H1 (cell line): ENCODE data around the gene NELFCD. TPM values are rescaled to one million over a fixed set of nuclear protein-coding genes. Genes with fewer than 3 reads are reported as not detected.

Source experiments
- CTCF ChIA-PET: fragments of 300-600 bp; sonication (Branson Sonifier 250); formaldehyde crosslinking; loops from one replicate; lab custom pipeline; 2021; ENCODE audit not compliant: partially characterized antibody; lab: Charles Lee
- POLR2A ChIA-PET: fragments of 300-600 bp; sonication (Branson Sonifier 250); formaldehyde crosslinking; loops from one replicate; lab custom pipeline; 2021; ENCODE audit warnings: inconsistent platforms; ENCODE audit not compliant: partially characterized antibody; lab: Charles Lee
- DNase-seq, 2 experiments: peaks; one replicate each; pipeline versions ENCODE4 v3.0.0 to v3.0.0-alpha.2; 2010 to 2022; ENCODE audit warnings: low spot score in 2 of 2, low read depth in 1 of 2, mixed read lengths in 1 of 2
- FAIRE-seq: peaks from 2 replicates; lab custom pipeline; 2011; peaks lifted over from hg19 to GRCh38; lab: Jason Lieb, UNC
- H2AFZ ChIP-seq: 2 replicates; pipeline ENCODE4 v1.8.1; 2012; ENCODE audit warnings: low read length, inconsistent platforms
- H2AK5ac ChIP-seq: 2 replicates; pipeline ENCODE4 v1.6.1; 2013; ENCODE audit warnings: low read depth, low read length
- H2BK120ac ChIP-seq: replicated peaks from 2 replicates; pipeline ENCODE3; 2013; ENCODE audit warnings: low read depth, low read length, inconsistent platforms
- H2BK12ac ChIP-seq: 2 replicates; pipeline ENCODE4 v1.6.1; 2013; ENCODE audit warnings: low read depth, low read length
- H2BK15ac ChIP-seq: 2 replicates; pipeline ENCODE4 v1.6.1; 2013; ENCODE audit warnings: low read length
- H2BK20ac ChIP-seq: 2 replicates; pipeline ENCODE4 v1.6.1; 2013; ENCODE audit warnings: low read length
- H2BK5ac ChIP-seq: 2 replicates; pipeline ENCODE4 v1.6.1; 2013; ENCODE audit warnings: low read depth, low read length
- H3K14ac ChIP-seq: 2 replicates; pipeline ENCODE4 v1.6.1; 2013; ENCODE audit warnings: inconsistent platforms; ENCODE audit not compliant: insufficient read length
- H3K18ac ChIP-seq: 2 replicates; pipeline ENCODE4 v1.6.1; 2013; ENCODE audit warnings: low read length; ENCODE audit errors: extremely low read depth
- H3K23ac ChIP-seq: 2 replicates; pipeline ENCODE4 v1.6.1; 2013; ENCODE audit warnings: inconsistent platforms; ENCODE audit not compliant: insufficient read length
- H3K23me2 ChIP-seq: 2 replicates; pipeline ENCODE4 v1.6.1; 2013; ENCODE audit warnings: low read depth, low read length
- H3K27ac ChIP-seq: 2 replicates; pipeline ENCODE4 v1.6.1; 2011; ENCODE audit warnings: low read depth, low read length, inconsistent platforms
- H3K27me3 ChIP-seq, 4 experiments: replicated peaks in 1 of 4; 1 replicate in 1 of 4; 2 replicates in 3 of 4; pipeline versions ENCODE4 v1.6.1 to v1.8.1; 2011 to 2013; ENCODE audit warnings: low read length in 3 of 4, mild to moderate bottlenecking in 3 of 4, inconsistent platforms in 2 of 4, mixed read lengths in 2 of 4, moderate library complexity in 1 of 4; ENCODE audit not compliant: control insufficient read depth in 3 of 4, insufficient read depth in 3 of 4; ENCODE audit errors: extremely low read depth in 1 of 4
- H3K36me3 ChIP-seq, 4 experiments: 2 replicates each; pipeline versions ENCODE4 v1.6.1 to v1.8.1; 2011 to 2013; ENCODE audit warnings: mild to moderate bottlenecking in 4 of 4, low read length in 3 of 4, moderate library complexity in 2 of 4, control low read depth in 1 of 4, inconsistent platforms in 1 of 4; ENCODE audit not compliant: insufficient read depth in 4 of 4, control insufficient read depth in 2 of 4
- H3K4ac ChIP-seq: replicated peaks from 2 replicates; pipeline ENCODE3; 2013; ENCODE audit warnings: low read length, low read depth, mixed read lengths, inconsistent platforms; ENCODE audit not compliant: insufficient read length
- H3K4me1 ChIP-seq, 4 experiments: replicated peaks in 1 of 4; 1 replicate in 1 of 4; 2 replicates in 3 of 4; pipeline versions ENCODE4 v1.6.1 to v1.8.1; 2011 to 2013; ENCODE audit warnings: low read length in 3 of 4, inconsistent platforms in 2 of 4, mixed read lengths in 1 of 4; ENCODE audit not compliant: insufficient read depth in 4 of 4, control insufficient read depth in 3 of 4
- H3K4me2 ChIP-seq, 2 experiments: 2 replicates each; pipeline versions ENCODE4 v1.6.1 to v1.8.1; 2011 to 2013; ENCODE audit warnings: low read depth in 2 of 2, low read length in 2 of 2, control low read depth in 1 of 2, inconsistent platforms in 1 of 2, mild to moderate bottlenecking in 1 of 2; ENCODE audit not compliant: insufficient read depth in 1 of 2
- H3K4me3 ChIP-seq, 4 experiments: fragments of 200-600, 300-600 bp in 1 of 4; sonication (generic), shearing (Covaris generic), sonication (Bioruptor Twin) in 1 of 4; 2 replicates each; pipeline versions ENCODE4 v1.5.1 to v1.8.1; 2011 to 2016; ENCODE audit warnings: low read length in 4 of 4, low read depth in 3 of 4, control low read depth in 2 of 4, inconsistent platforms in 2 of 4, mild to moderate bottlenecking in 2 of 4, mixed read lengths in 1 of 4, moderate library complexity in 1 of 4; ENCODE audit not compliant: insufficient read depth in 2 of 4; ENCODE audit errors: extremely low read depth in 1 of 4
- H3K56ac ChIP-seq: replicated peaks from 2 replicates; pipeline ENCODE3; 2013; ENCODE audit warnings: low read depth, mild to moderate bottlenecking, mixed read lengths, low read length, inconsistent platforms; ENCODE audit not compliant: insufficient read length
- H3K79me1 ChIP-seq: 2 replicates; pipeline ENCODE4 v1.6.1; 2013; ENCODE audit warnings: low read depth, low read length, control low read depth
- H3K79me2 ChIP-seq, 2 experiments: 2 replicates each; pipeline versions ENCODE4 v1.6.1 to v1.8.1; 2012 to 2013; ENCODE audit warnings: low read length in 2 of 2, mild to moderate bottlenecking in 2 of 2, inconsistent platforms in 1 of 2; ENCODE audit not compliant: insufficient read depth in 2 of 2, control insufficient read depth in 1 of 2
- H3K9ac ChIP-seq, 4 experiments: replicated peaks in 1 of 4; 1 replicate in 1 of 4; 2 replicates in 3 of 4; pipeline versions ENCODE4 v1.6.1 to v1.8.1; 2011 to 2013; ENCODE audit warnings: low read depth in 3 of 4, low read length in 3 of 4, control low read depth in 2 of 4, mild to moderate bottlenecking in 2 of 4, moderate library complexity in 2 of 4, inconsistent platforms in 1 of 4; ENCODE audit errors: extremely low read depth in 1 of 4
- H3K9me3 ChIP-seq, 2 experiments: 2 replicates each; pipeline versions ENCODE4 v1.6.1 to v1.8.1; 2012 to 2013; ENCODE audit warnings: mild to moderate bottlenecking in 2 of 2, moderate library complexity in 2 of 2, control low read depth in 1 of 2, inconsistent platforms in 1 of 2, low read depth in 1 of 2, low read length in 1 of 2, mixed read lengths in 1 of 2; ENCODE audit not compliant: insufficient read depth in 2 of 2
- H4K20me1 ChIP-seq, 2 experiments: replicated peaks in 1 of 2; 2 replicates each; pipeline versions ENCODE3 to v1.8.1; 2011 to 2013; ENCODE audit warnings: inconsistent platforms in 2 of 2, low read length in 2 of 2, mild to moderate bottlenecking in 1 of 2; ENCODE audit not compliant: insufficient read depth in 2 of 2, control insufficient read depth in 1 of 2
- H4K5ac ChIP-seq: 2 replicates; pipeline ENCODE4 v1.6.1; 2013; ENCODE audit warnings: low read length, low read depth, mixed read lengths, inconsistent platforms; ENCODE audit not compliant: insufficient read length
- H4K8ac ChIP-seq: 2 replicates; pipeline ENCODE4 v1.8.0; 2013; ENCODE audit warnings: mild to moderate bottlenecking, moderate library complexity, low read length, inconsistent platforms; ENCODE audit not compliant: insufficient read depth; ENCODE audit errors: extremely low read depth
- H4K91ac ChIP-seq: replicated peaks from 2 replicates; pipeline ENCODE3; 2013; ENCODE audit warnings: low read length, mixed read lengths, inconsistent platforms; ENCODE audit not compliant: insufficient read length
- FOSL1 ChIP-seq: IDR thresholded peaks from 2 replicates; pipeline ENCODE4 v1.6.1; 2011; ENCODE audit warnings: mild to moderate bottlenecking, low read depth, low read length, moderate library complexity; ENCODE audit not compliant: insufficient read depth
- RAD21 ChIP-seq, 2 experiments: IDR thresholded peaks in 1 of 2; conservative IDR thresholded peaks in 1 of 2; 2 replicates each; pipeline ENCODE4 v1.6.1; 2011; ENCODE audit warnings: low read depth in 2 of 2, low read length in 2 of 2, improper control_type of control experiment in 1 of 2, inconsistent platforms in 1 of 2, mild to moderate bottlenecking in 1 of 2, moderate library complexity in 1 of 2
- RNF2 ChIP-seq: fragments of 200-900, 300-1000 bp; sonication (generic); IDR thresholded peaks from 2 replicates; pipeline ENCODE4 v1.7.1; 2016; ENCODE audit warnings: borderline replicate concordance, low read depth, mild to moderate bottlenecking, antibody characterized with exemption, low read length; ENCODE audit not compliant: poor library complexity, severe bottlenecking; ENCODE audit errors: missing control alignments
- TCF12 ChIP-seq: IDR thresholded peaks from 2 replicates; pipeline ENCODE4 v1.6.1; 2011; ENCODE audit warnings: low read depth, mild to moderate bottlenecking, low read length
- WGBS, 2 experiments: shearing (Covaris generic) in 1 of 2; methylation state at CpG; one replicate each; pipeline versions ENCODE4 v1.1.6 to v1.1.7; 2013 to 2015; ENCODE audit warnings: low lambda C conversion rate in 2 of 2, mixed read lengths in 2 of 2, inconsistent platforms in 1 of 2, low coverage in 1 of 2, missing lambda C conversion rate in 1 of 2; ENCODE audit not compliant: insufficient replicate concordance in 2 of 2, insufficient coverage in 1 of 2, insufficient read length in 1 of 2; ENCODE audit errors: extremely low coverage in 1 of 2, missing lambda C conversion rate in 1 of 2; 5-methylcytosine and 5-hydroxymethylcytosine counted together
- polyA plus RNA-seq, 7 experiments: library from polyadenylated mRNA; depleted of rRNA in 3 of 7; stranded (reverse) in 5 of 7; unstranded in 2 of 7; fragments of >200 nt in 5 of 7; fragments of 200-250 nt in 2 of 7; gene quantifications; 1 replicate in 5 of 7; 2 replicates in 1 of 7; 4 replicates in 1 of 7; pipeline versions ENCODE4 v1.2.1 to v1.2.3, GENCODE V29; 2011 to 2013; ENCODE audit warnings: missing spikeins in 2 of 7, mixed read lengths in 2 of 7
- total RNA-seq: library from RNA; stranded (reverse); fragmentation: NEBNext Ultra II Directional; extraction: Animal tissue kit (Norgen Biotek cat#: 25700); gene quantifications from 2 replicates; pipeline ENCODE4 v1.2.1, GENCODE V29; 2021
- TF ChIP-seq, protein P1 (sequence below): IDR thresholded peaks from 2 replicates; pipeline ENCODE4 v1.6.1; 2012; ENCODE audit warnings: low read length, inconsistent platforms
- TF ChIP-seq, protein P2 (sequence below): IDR thresholded peaks from 2 replicates; pipeline ENCODE4 v1.6.1; 2012; ENCODE audit warnings: inconsistent platforms
- TF ChIP-seq, protein P3 (sequence below): IDR thresholded peaks from 2 replicates; pipeline ENCODE4 v1.6.1; 2011; ENCODE audit warnings: low read depth, mild to moderate bottlenecking, low read length; ENCODE audit not compliant: insufficient read depth
- TF ChIP-seq, protein P4 (sequence below): IDR thresholded peaks from 2 replicates; pipeline ENCODE4 v1.6.1; 2012; ENCODE audit warnings: inconsistent platforms

Gene NELFCD
- total and polyA plus RNA-seq, 2 of the 8 experiments (the other 6 are each of a cell fraction or from before 2014, with no cell fraction given), result 35.5 to 59.6 TPM

DNA sequence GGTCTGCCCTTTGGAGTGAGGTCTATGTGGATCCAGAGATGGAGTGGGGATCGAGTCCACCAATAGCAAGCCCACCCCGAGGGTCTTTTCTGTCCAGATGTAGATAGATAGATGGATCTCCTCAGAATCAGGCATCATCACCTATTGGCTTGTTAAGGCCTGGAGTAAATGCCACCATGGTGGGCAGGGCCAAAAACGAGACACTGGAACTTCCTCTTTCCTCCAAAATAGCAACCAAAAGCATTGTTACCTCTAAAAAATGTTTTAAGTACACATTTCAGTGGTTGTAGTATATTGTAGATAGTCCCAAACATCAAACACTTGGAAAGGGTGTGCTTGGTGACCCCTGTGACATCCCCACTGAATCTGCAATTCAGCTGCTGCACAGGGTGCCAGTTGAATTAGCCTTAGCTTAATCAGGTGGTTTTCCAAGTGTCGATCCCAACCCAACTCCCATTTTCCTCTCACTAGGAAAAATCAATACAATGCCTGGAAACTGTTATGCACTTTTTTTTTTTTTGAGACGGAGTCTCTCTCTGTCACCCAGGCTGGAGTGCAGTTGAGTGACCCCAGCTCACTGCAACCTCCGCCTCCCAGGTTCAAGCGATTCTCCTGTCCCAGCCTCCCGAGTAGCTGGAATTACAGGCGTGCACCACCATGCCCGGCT, 35.0 kb upstream of the NELFCD start:
- Histone ChIP-seq H2BK15ac (no peak overlapping the region), H3K56ac (no peak overlapping the region), H3K79me1 (no peaks in the 10 kb centered on the region), H3K18ac (no peak overlapping the region), H3K23me2 (no peaks in the 10 kb centered on the region), H3K9me3 (no peaks in the 10 kb centered on the region), H4K5ac (no peak overlapping the region), H3K4me2 (no peak overlapping the region), H3K27ac (no peak overlapping the region), H4K8ac (no peak overlapping the region), H3K79me2 (no peaks in the 10 kb centered on the region), H3K14ac (no peak overlapping the region), H3K4me3 (no peak overlapping the region), H2BK20ac (no peak overlapping the region), H2AK5ac (no peak overlapping the region), H4K20me1 (no peaks in the 10 kb centered on the region), H3K9ac (no peak overlapping the region), H3K4ac (no peak overlapping the region), H3K27me3 (no peaks in the 10 kb centered on the region; a peak in 1 of 7 replicates), H2BK5ac (no peak overlapping the region), H3K4me1 (no peaks in the 10 kb centered on the region), H3K23ac (no peak overlapping the region), H2AFZ (no peak overlapping the region), H2BK120ac (no peak overlapping the region), H2BK12ac (no peak overlapping the region), H4K91ac (no peak overlapping the region), H3K36me3 (no peaks in the 10 kb centered on the region; a peak in 1 of 8 replicates)
- 95% methylated on average over 10 of the region's 10 CpGs; no CpG with 5 or more reads in 1 of the 2 experiments for WGBS, 2 experiments
- CTCF ChIA-PET, result no interaction called here
- POLR2A ChIA-PET, result no interaction called here
- DNase-seq (no peak), FAIRE-seq (no peak)
- TF ChIP-seq, protein P1, sequence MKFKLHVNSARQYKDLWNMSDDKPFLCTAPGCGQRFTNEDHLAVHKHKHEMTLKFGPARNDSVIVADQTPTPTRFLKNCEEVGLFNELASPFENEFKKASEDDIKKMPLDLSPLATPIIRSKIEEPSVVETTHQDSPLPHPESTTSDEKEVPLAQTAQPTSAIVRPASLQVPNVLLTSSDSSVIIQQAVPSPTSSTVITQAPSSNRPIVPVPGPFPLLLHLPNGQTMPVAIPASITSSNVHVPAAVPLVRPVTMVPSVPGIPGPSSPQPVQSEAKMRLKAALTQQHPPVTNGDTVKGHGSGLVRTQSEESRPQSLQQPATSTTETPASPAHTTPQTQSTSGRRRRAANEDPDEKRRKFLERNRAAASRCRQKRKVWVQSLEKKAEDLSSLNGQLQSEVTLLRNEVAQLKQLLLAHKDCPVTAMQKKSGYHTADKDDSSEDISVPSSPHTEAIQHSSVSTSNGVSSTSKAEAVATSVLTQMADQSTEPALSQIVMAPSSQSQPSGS, result no peak
- no peak for TF ChIP-seq RAD21 (IDR thresholded peaks at IDR 0.05 in 1 of 2, conservative IDR thresholded peaks at IDR 0.05 in 1 of 2; ENCODE audit: low read depth in 2 of 2, low read length in 2 of 2)
- no peak for TF ChIP-seq TCF12
- TF ChIP-seq, protein P2, sequence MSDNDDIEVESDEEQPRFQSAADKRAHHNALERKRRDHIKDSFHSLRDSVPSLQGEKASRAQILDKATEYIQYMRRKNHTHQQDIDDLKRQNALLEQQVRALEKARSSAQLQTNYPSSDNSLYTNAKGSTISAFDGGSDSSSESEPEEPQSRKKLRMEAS, result no peak
- no peak for TF ChIP-seq FOSL1
- no peak for TF ChIP-seq RNF2
- TF ChIP-seq, protein P3, sequence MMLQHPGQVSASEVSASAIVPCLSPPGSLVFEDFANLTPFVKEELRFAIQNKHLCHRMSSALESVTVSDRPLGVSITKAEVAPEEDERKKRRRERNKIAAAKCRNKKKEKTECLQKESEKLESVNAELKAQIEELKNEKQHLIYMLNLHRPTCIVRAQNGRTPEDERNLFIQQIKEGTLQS, result no peak
- TF ChIP-seq, protein P4, sequence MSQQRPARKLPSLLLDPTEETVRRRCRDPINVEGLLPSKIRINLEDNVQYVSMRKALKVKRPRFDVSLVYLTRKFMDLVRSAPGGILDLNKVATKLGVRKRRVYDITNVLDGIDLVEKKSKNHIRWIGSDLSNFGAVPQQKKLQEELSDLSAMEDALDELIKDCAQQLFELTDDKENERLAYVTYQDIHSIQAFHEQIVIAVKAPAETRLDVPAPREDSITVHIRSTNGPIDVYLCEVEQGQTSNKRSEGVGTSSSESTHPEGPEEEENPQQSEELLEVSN, result no peak
